PC-3 (cell line): Measurements from ENCODE around the gene DNAJC5. TPM values are rescaled to one million over a fixed set of nuclear protein-coding genes. Genes with fewer than 3 reads are reported as not detected.

Source experiments
- ATAC-seq: fragments of 200-7000 bp; cut with Tn5 transposase; 2 replicates; pipeline ENCODE4 v1.9.1; 2020; ENCODE audit warnings: mild to moderate bottlenecking, moderate library complexity
- BruUV-seq: library from RNA; stranded (reverse); fragments of 400-500 nt; replicated peaks from 2 replicates; lab custom pipeline; 2021; lab: Mats Ljungman, UMichigan
- CTCF ChIA-PET: fragments of 300-600 bp; sonication (Branson Sonifier 250); formaldehyde crosslinking; loops from one replicate; lab custom pipeline; 2022; ENCODE audit warnings: antibody characterized with exemption; lab: Charles Lee
- POLR2A ChIA-PET: fragments of 300-600 bp; sonication (Branson Sonifier 250); formaldehyde crosslinking; loops from one replicate; lab custom pipeline; 2022; ENCODE audit warnings: antibody characterized with exemption; ENCODE audit not compliant: unreplicated experiment; lab: Charles Lee
- DNase-seq: peaks from one replicate; pipeline ENCODE4 v3.0.0-alpha.2; 2015
- H2AFZ ChIP-seq: fragments of 300-600 bp; sonication (generic); 2 replicates; pipeline ENCODE4 v1.6.0; 2016; ENCODE audit warnings: antibody characterized with exemption, low read length
- H3F3A ChIP-seq: fragments of 300-600 bp; sonication (generic); one replicate; pipeline ENCODE4 v1.6.0; 2017; ENCODE audit warnings: antibody characterized with exemption, low read length, control low read depth, mild to moderate bottlenecking; ENCODE audit not compliant: unreplicated experiment
- H3K27ac ChIP-seq: fragments of 300-600 bp; sonication (generic); 2 replicates; pipeline ENCODE4 v1.5.1; 2016; ENCODE audit warnings: mild to moderate bottlenecking, low read length
- H3K27me3 ChIP-seq: fragments of 300-600 bp; sonication (generic); 2 replicates; pipeline ENCODE4 v1.6.1; 2016; ENCODE audit warnings: low read length, mixed read lengths
- H3K36me3 ChIP-seq: fragments of 300-600 bp; sonication (generic); 2 replicates; pipeline ENCODE4 v1.6.1; 2016; ENCODE audit warnings: low read depth, mixed run types, low read length, mixed read lengths
- H3K4me1 ChIP-seq: fragments of 300-600 bp; sonication (generic); 2 replicates; pipeline ENCODE4 v1.5.1; 2016; ENCODE audit warnings: low read length; ENCODE audit not compliant: insufficient read depth
- H3K4me2 ChIP-seq: fragments of 300-600 bp; sonication (generic); 2 replicates; pipeline ENCODE4 v1.6.0; 2016; ENCODE audit warnings: low read length
- H3K4me3 ChIP-seq: fragments of 300-600 bp; sonication (generic); 2 replicates; pipeline ENCODE4 v1.5.1; 2016; ENCODE audit warnings: mild to moderate bottlenecking, low read length, mixed read lengths
- H3K79me2 ChIP-seq: fragments of 300-600 bp; sonication (generic); 2 replicates; pipeline ENCODE4 v1.6.1; 2017; ENCODE audit warnings: low read length, mixed read lengths
- H3K9ac ChIP-seq: fragments of 300-600 bp; sonication (generic); 2 replicates; pipeline ENCODE4 v1.6.0; 2016; ENCODE audit warnings: mild to moderate bottlenecking, low read length
- H3K9me2 ChIP-seq: fragments of 300-600 bp; sonication (generic); replicated peaks from 2 replicates; pipeline ENCODE4 v1.6.1; 2016; ENCODE audit warnings: mixed run types, low read length, mixed read lengths
- H3K9me3 ChIP-seq: fragments of 300-600 bp; sonication (generic); 2 replicates; pipeline ENCODE4 v1.6.1; 2016; ENCODE audit warnings: low read length, mixed read lengths
- H4K20me1 ChIP-seq: fragments of 300-600 bp; sonication (generic); 2 replicates; pipeline ENCODE4 v1.6.1; 2016; ENCODE audit warnings: low read length, mixed read lengths
- CTCF ChIP-seq: fragments of 300-600 bp; sonication (generic); conservative IDR thresholded peaks from 2 replicates; pipeline ENCODE4 v1.5.1; 2017; ENCODE audit warnings: antibody characterized with exemption, low read depth, mild to moderate bottlenecking, low read length
- EZH2 ChIP-seq: fragments of 300-600 bp; sonication (generic); IDR thresholded peaks from one replicate; pipeline ENCODE4 v1.6.1; 2017; ENCODE audit warnings: antibody characterized with exemption, mild to moderate bottlenecking, low read length; ENCODE audit not compliant: unreplicated experiment
- EZH2phosphoT487 ChIP-seq: fragments of 300-600 bp; sonication (generic); IDR thresholded peaks from 2 replicates; pipeline ENCODE4 v1.6.1; 2018; ENCODE audit warnings: mild to moderate bottlenecking, antibody characterized with exemption, low read length, borderline replicate concordance
- intact Hi-C: fragments of 100-400 bp; cut with micrococcal nuclease; formaldehyde crosslinking; loops from 2 replicates; pipeline ENCODE4 v1.9.0; 2023
- microRNA-seq: library from miRNA; unstranded; fragments of <30 nt; microRNA quantifications from one replicate; pipeline ENCODE4 v1.1.0, GENCODE V29; 2020; ENCODE audit not compliant: unreplicated experiment
- total RNA-seq: library from RNA; depleted of rRNA; stranded (reverse); fragments of >200 nt; gene quantifications from 2 replicates; pipeline ENCODE4 v1.2.3, GENCODE V29; 2014; rRNA removed

The DNAJC5 gene
- total RNA-seq, 1 experiment from 2014 or later = 73.7 TPM

GRCh38 chr20:63980806-63981728 is 86.1 kb downstream of the DNAJC5 start, which contains the start of gene PRPF6:
Gene PRPF6, plus strand, starts transcription at chr20:63981132. Its CDS starts 114 bp downstream, at chr20:63981246.
- H4K20me1 ChIP-seq = no peaks in the 10 kb centered on the region
- CTCF ChIA-PET = interaction anchor here (0.6 to 1.7 kb wide), 5 partner anchors 57 to 443 kb away, joined by 3 to 6 read pairs (median 3); no protein-coding TSS in a partner anchor
- intact Hi-C loops = loop anchor here (1.0 kb wide), 1 partner anchor 82 kb away; the partner anchor contains the start of gene TCEA2
- H3K4me2 ChIP-seq = peak within 1 kb of the TSS; percentile 96
- H3F3A ChIP-seq = peaks cover 3% of the 10 kb centered on the region
- no peaks in the 10 kb centered on the region for H3K9me2 ChIP-seq
- POLR2A ChIA-PET = interaction anchor here (0.5 to 0.7 kb wide), 6 partner anchors 21 to 461 kb away, joined by 3 to 7 read pairs (median 3); partner anchors contain the start of genes TCEA2 and TPD52L2
- H3K27ac ChIP-seq = peak within 1 kb of the TSS; percentile 67
- no peaks in the 10 kb centered on the region for H3K9me3 ChIP-seq
- BruUV-seq = no TSS peak
- no peaks in the 10 kb centered on the region for H3K27me3 ChIP-seq
- ATAC-seq (peak; percentile 58), DNase-seq (peak; percentile 98)
- H3K79me2 ChIP-seq = peaks cover 33% of the 10 kb centered on the region
- peaks cover 28% of the 10 kb centered on the region for H3K4me1 ChIP-seq
- peak within 1 kb of the TSS; percentile 93 for H3K9ac ChIP-seq
- TF ChIP-seq CTCF (peak; percentile 92), EZH2 (no peak)
- H3K36me3 ChIP-seq = peaks cover 19% of the 10 kb centered on the region
- H2AFZ ChIP-seq = peak within 1 kb of the TSS; percentile 89
- peak within 1 kb of the TSS; percentile 99 for H3K4me3 ChIP-seq

GRCh38 chr20:63982937-63983336 is 88.0 kb downstream of the DNAJC5 start:
- Histone ChIP-seq H3K4me2 (peak overlapping the region; percentile 96; the same call in 1 of the 2 replicates), H3K79me2 (peaks cover 33% of the 10 kb centered on the region), H3K27me3 (no peaks in the 10 kb centered on the region), H4K20me1 (no peaks in the 10 kb centered on the region), H3K9ac (no peak overlapping the region), H3K4me3 (no peak overlapping the region), H3K9me2 (no peaks in the 10 kb centered on the region), H3K27ac (no peak overlapping the region), H3K9me3 (no peaks in the 10 kb centered on the region), H3F3A (peaks cover 3% of the 10 kb centered on the region), H2AFZ (no peak overlapping the region), H3K4me1 (peaks cover 22% of the 10 kb centered on the region), H3K36me3 (peaks cover 23% of the 10 kb centered on the region)
- BruUV-seq = no TSS peak
- CTCF ChIA-PET = no interaction called here
- POLR2A ChIA-PET = no interaction called here
- intact Hi-C loops = no loop called here
- no peak for TF ChIP-seq EZH2phosphoT487
- no peak for TF ChIP-seq CTCF
- no peak for TF ChIP-seq EZH2
- ATAC-seq (no peak), DNase-seq (no peak)

Small RNAs within 50 kb of the gene (microRNA-seq; reads per million reads assigned to microRNA genes)
- 2.0 reads per million for gene MIR1914
- gene MIR647 = not detected
- gene MIR941-1 = not detected
- gene MIR941-2 = not detected
- gene MIR941-3 = not detected
- not detected for gene MIR941-4
- not detected for gene MIR941-5

Other genes with a start within 250 kb of the DNAJC5 start
- gene STMN3, start 241.7 kb upstream of the DNAJC5 start, total RNA-seq = 15.8 and 24.5 TPM in 2 replicates
- gene RTEL1, start 236.8 kb upstream of the DNAJC5 start, total RNA-seq = 43.0 and 56.2 TPM in 2 replicates
- gene TNFRSF6B, start 198.5 kb upstream of the DNAJC5 start, total RNA-seq = 41.6 and 59.0 TPM in 2 replicates
- gene ARFRP1, start 187.2 kb upstream of the DNAJC5 start, total RNA-seq = 71.2 and 73.5 TPM in 2 replicates
- gene ZGPAT, start 187.1 kb upstream of the DNAJC5 start, total RNA-seq = 37.9 and 56.8 TPM in 2 replicates
- 17.3 and 18.6 TPM in 2 replicates for gene LIME1, start 158.5 kb upstream of the DNAJC5 start, total RNA-seq
- gene SLC2A4RG, start 155.3 kb upstream of the DNAJC5 start, total RNA-seq = 116 TPM in 2 replicates
- 2.8 and 7.3 TPM in 2 replicates for gene ZBTB46, start 63.9 kb upstream of the DNAJC5 start, total RNA-seq
- not detected in 2 replicates for gene ABHD16B, start 33.6 kb upstream of the DNAJC5 start, total RNA-seq
- 147 and 167 TPM in 2 replicates for gene TPD52L2, start 29.9 kb upstream of the DNAJC5 start, total RNA-seq
- gene UCKL1, start 61.3 kb downstream of the DNAJC5 start, total RNA-seq = 37.2 and 47.4 TPM in 2 replicates
- gene ZNF512B, start 74.8 kb downstream of the DNAJC5 start, total RNA-seq = 18.0 and 24.1 TPM in 2 replicates
- gene SAMD10, start 84.5 kb downstream of the DNAJC5 start, total RNA-seq = 7.4 and 13.4 TPM in 2 replicates
- 67.1 and 87.2 TPM in 2 replicates for gene PRPF6, start 86.0 kb downstream of the DNAJC5 start, total RNA-seq
- gene C20orf204, start 141.1 kb downstream of the DNAJC5 start, total RNA-seq = 2.1 and 3.4 TPM in 2 replicates
- 1.1 and 1.5 TPM in 2 replicates for gene SOX18, start 154.5 kb downstream of the DNAJC5 start, total RNA-seq
- gene TCEA2, start 168.1 kb downstream of the DNAJC5 start, total RNA-seq = 19.1 and 23.4 TPM in 2 replicates
- gene RGS19, start 184.4 kb downstream of the DNAJC5 start, total RNA-seq = 43.2 and 54.3 TPM in 2 replicates
- 5.6 and 7.4 TPM in 2 replicates for gene OPRL1, start 185.0 kb downstream of the DNAJC5 start, total RNA-seq
- 0.98 and 1.1 TPM in 2 replicates for gene LKAAEAR1, start 189.3 kb downstream of the DNAJC5 start, total RNA-seq
- gene NPBWR2, start 212.4 kb downstream of the DNAJC5 start, total RNA-seq = not detected in 2 replicates